ENCODE measurements around the gene ZNF587B.
A peak's percentile ranks its signal among the peaks of the same experiment; 100 is the strongest.
"Not testable (repeated sequence)": the region's sequence is repeated elsewhere in the genome, so short reads cannot be mapped to it uniquely, and the experiment has no call there.

Gene ZNF587B

GRCh38 chr19:57819475-57820148 is 10.5 kb upstream of the ZNF587B start:
- Histone ChIP-seq H3K4me2 (ENCODE audit: low read length) (peak overlapping the region; percentile 73), H3K4me3 (ENCODE audit: low read length) (peak overlapping the region; percentile 95), H3K36me3 (ENCODE audit: control insufficient read depth, low read length) (peaks cover 41% of the 10 kb centered on the region), H3K27ac (ENCODE audit: low read depth, low read length) (peak overlapping the region; percentile 56), H3K9me2 (replicated peaks; ENCODE audit: control insufficient read depth, low read length) (no peaks in the 10 kb centered on the region), H3K9me3 (ENCODE audit: control insufficient read depth, insufficient read depth, low read length) (no peaks in the 10 kb centered on the region; the same call in 1 of the 2 replicates), H3K4me1 (ENCODE audit: control insufficient read depth, low read length) (peaks cover 20% of the 10 kb centered on the region), H3K27me3 (ENCODE audit: control insufficient read depth, low read length) (no peaks in the 10 kb centered on the region), H3K79me2 (ENCODE audit: control insufficient read depth, low read length) (peaks cover 57% of the 10 kb centered on the region), H4K20me1 (ENCODE audit: control insufficient read depth, insufficient read depth, low read depth, low read length) (no peaks in the 10 kb centered on the region), H3F3A (ENCODE audit: control insufficient read depth, insufficient read depth) (no peaks in the 10 kb centered on the region)
- TF ChIP-seq EZH2phosphoT487 (IDR thresholded peaks at IDR 0.05; ENCODE audit: borderline replicate concordance, low read length): no peak

GRCh38 chr19:57820599-57820998 is 9.5 kb upstream of the ZNF587B start:
- peaks cover 67% of the 10 kb centered on the region for H3K79me2 ChIP-seq (ENCODE audit: control insufficient read depth, low read length)
- H3K36me3 ChIP-seq (ENCODE audit: control insufficient read depth, low read length): peaks cover 51% of the 10 kb centered on the region
- peak overlapping the region; percentile 95 for H3K4me3 ChIP-seq (ENCODE audit: low read length)
- no peaks in the 10 kb centered on the region for H4K20me1 ChIP-seq (ENCODE audit: control insufficient read depth, insufficient read depth, low read depth, low read length)
- no peak overlapping the region for H3K27ac ChIP-seq (ENCODE audit: low read depth, low read length)
- no peaks in the 10 kb centered on the region for H3F3A ChIP-seq (ENCODE audit: control insufficient read depth, insufficient read depth)
- TF ChIP-seq CTCF (IDR thresholded peaks at IDR 0.05; ENCODE audit: low read depth, low read length, poor library complexity, severe bottlenecking) (no peak), EZH2phosphoT487 (IDR thresholded peaks at IDR 0.05; ENCODE audit: borderline replicate concordance, low read length) (no peak)
- peaks cover 3% of the 10 kb centered on the region; the same call in 1 of the 2 replicates for H3K9me3 ChIP-seq (ENCODE audit: control insufficient read depth, insufficient read depth, low read length)
- peaks cover 15% of the 10 kb centered on the region for H3K4me1 ChIP-seq (ENCODE audit: control insufficient read depth, low read length)
- H3K4me2 ChIP-seq (ENCODE audit: low read length): peak overlapping the region; percentile 73
- no peaks in the 10 kb centered on the region for H3K27me3 ChIP-seq (ENCODE audit: control insufficient read depth, low read length)
- no peaks in the 10 kb centered on the region for H3K9me2 ChIP-seq (replicated peaks; ENCODE audit: control insufficient read depth, low read length)

- peaks cover 56% of the 10 kb centered on the region for H3K36me3 ChIP-seq (ENCODE audit: control insufficient read depth, low read length)
- H3K79me2 ChIP-seq (ENCODE audit: control insufficient read depth, low read length): peaks cover 72% of the 10 kb centered on the region
- not testable (repeated sequence) for H3K27me3 ChIP-seq (ENCODE audit: control insufficient read depth, low read length); H3K27ac ChIP-seq (ENCODE audit: low read depth, low read length); H4K20me1 ChIP-seq (ENCODE audit: control insufficient read depth, insufficient read depth, low read depth, low read length); H3F3A ChIP-seq (ENCODE audit: control insufficient read depth, insufficient read depth); H3K9me3 ChIP-seq (ENCODE audit: control insufficient read depth, insufficient read depth, low read length); H3K9me2 ChIP-seq (replicated peaks; ENCODE audit: control insufficient read depth, low read length)
- H3K4me2 ChIP-seq (ENCODE audit: low read length): peak overlapping the region; percentile 73; the same call in 1 of the 2 replicates
- H3K4me1 ChIP-seq (ENCODE audit: control insufficient read depth, low read length): peaks cover 15% of the 10 kb centered on the region
- peak overlapping the region; percentile 95 for H3K4me3 ChIP-seq (ENCODE audit: low read length)
Observed at GRCh38 chr19:57821095-57821494, 9.0 kb upstream of the ZNF587B start.

GRCh38 chr19:57821501-57821900 is 8.6 kb upstream of the ZNF587B start:
- not testable (repeated sequence) for H3K27me3 ChIP-seq (ENCODE audit: control insufficient read depth, low read length); H3K9me3 ChIP-seq (ENCODE audit: control insufficient read depth, insufficient read depth, low read length); H3K9me2 ChIP-seq (replicated peaks; ENCODE audit: control insufficient read depth, low read length); H3K4me3 ChIP-seq (ENCODE audit: low read length); H3K4me2 ChIP-seq (ENCODE audit: low read length); H4K20me1 ChIP-seq (ENCODE audit: control insufficient read depth, insufficient read depth, low read depth, low read length); H3K27ac ChIP-seq (ENCODE audit: low read depth, low read length); H3F3A ChIP-seq (ENCODE audit: control insufficient read depth, insufficient read depth)
- Histone ChIP-seq H3K79me2 (ENCODE audit: control insufficient read depth, low read length) (peaks cover 76% of the 10 kb centered on the region), H3K4me1 (ENCODE audit: control insufficient read depth, low read length) (peaks cover 15% of the 10 kb centered on the region), H3K36me3 (ENCODE audit: control insufficient read depth, low read length) (peaks cover 60% of the 10 kb centered on the region)

- Histone ChIP-seq H3K36me3 (ENCODE audit: control insufficient read depth, low read length) (peaks cover 66% of the 10 kb centered on the region), H3K79me2 (ENCODE audit: control insufficient read depth, low read length) (peaks cover 86% of the 10 kb centered on the region), H3K4me1 (ENCODE audit: control insufficient read depth, low read length) (peaks cover 15% of the 10 kb centered on the region)
- H3K4me3 ChIP-seq (ENCODE audit: low read length); H3K9me2 ChIP-seq (replicated peaks; ENCODE audit: control insufficient read depth, low read length); H3K4me2 ChIP-seq (ENCODE audit: low read length); H3F3A ChIP-seq (ENCODE audit: control insufficient read depth, insufficient read depth); H3K9me3 ChIP-seq (ENCODE audit: control insufficient read depth, insufficient read depth, low read length); H3K27me3 ChIP-seq (ENCODE audit: control insufficient read depth, low read length); H3K27ac ChIP-seq (ENCODE audit: low read depth, low read length); H4K20me1 ChIP-seq (ENCODE audit: control insufficient read depth, insufficient read depth, low read depth, low read length): not testable (repeated sequence)
Observed at GRCh38 chr19:57823155-57823554, 6.9 kb upstream of the ZNF587B start.

GRCh38 chr19:57823608-57824007 is 6.5 kb upstream of the ZNF587B start:
- not testable (repeated sequence) for H4K20me1 ChIP-seq (ENCODE audit: control insufficient read depth, insufficient read depth, low read depth, low read length); H3F3A ChIP-seq (ENCODE audit: control insufficient read depth, insufficient read depth); H3K4me2 ChIP-seq (ENCODE audit: low read length); H3K9me2 ChIP-seq (replicated peaks; ENCODE audit: control insufficient read depth, low read length); H3K27me3 ChIP-seq (ENCODE audit: control insufficient read depth, low read length); H3K9me3 ChIP-seq (ENCODE audit: control insufficient read depth, insufficient read depth, low read length); H3K4me3 ChIP-seq (ENCODE audit: low read length); H3K27ac ChIP-seq (ENCODE audit: low read depth, low read length)
- H3K79me2 ChIP-seq (ENCODE audit: control insufficient read depth, low read length): peaks cover 89% of the 10 kb centered on the region
- H3K36me3 ChIP-seq (ENCODE audit: control insufficient read depth, low read length): peaks cover 67% of the 10 kb centered on the region
- peaks cover 11% of the 10 kb centered on the region for H3K4me1 ChIP-seq (ENCODE audit: control insufficient read depth, low read length)

Measured in DOHH2 (cell line).